WTC11 (cell line): ENCODE measurements around the gene COBLL1.

Experiments
- CREB1 ChIP-seq: sonication (generic); formaldehyde crosslinking; IDR thresholded peaks from 2 replicates; pipeline ENCODE4 v1.8.0; 2023; ENCODE audit warnings: mild to moderate bottlenecking, missing genetic modification reagents
- TF ChIP-seq, protein P1 (sequence below): fragments of 200-600 bp; IDR thresholded peaks from 2 replicates; pipeline ENCODE4 v1.8.0; 2022; ENCODE audit warnings: antibody characterized with exemption

GRCh38 chr2:164747140-164747539 lies 94.5 kb downstream of the COBLL1 start:
- TF ChIP-seq CREB1 (CRISPR knock-in tag): no peak
- TF ChIP-seq, protein P1, sequence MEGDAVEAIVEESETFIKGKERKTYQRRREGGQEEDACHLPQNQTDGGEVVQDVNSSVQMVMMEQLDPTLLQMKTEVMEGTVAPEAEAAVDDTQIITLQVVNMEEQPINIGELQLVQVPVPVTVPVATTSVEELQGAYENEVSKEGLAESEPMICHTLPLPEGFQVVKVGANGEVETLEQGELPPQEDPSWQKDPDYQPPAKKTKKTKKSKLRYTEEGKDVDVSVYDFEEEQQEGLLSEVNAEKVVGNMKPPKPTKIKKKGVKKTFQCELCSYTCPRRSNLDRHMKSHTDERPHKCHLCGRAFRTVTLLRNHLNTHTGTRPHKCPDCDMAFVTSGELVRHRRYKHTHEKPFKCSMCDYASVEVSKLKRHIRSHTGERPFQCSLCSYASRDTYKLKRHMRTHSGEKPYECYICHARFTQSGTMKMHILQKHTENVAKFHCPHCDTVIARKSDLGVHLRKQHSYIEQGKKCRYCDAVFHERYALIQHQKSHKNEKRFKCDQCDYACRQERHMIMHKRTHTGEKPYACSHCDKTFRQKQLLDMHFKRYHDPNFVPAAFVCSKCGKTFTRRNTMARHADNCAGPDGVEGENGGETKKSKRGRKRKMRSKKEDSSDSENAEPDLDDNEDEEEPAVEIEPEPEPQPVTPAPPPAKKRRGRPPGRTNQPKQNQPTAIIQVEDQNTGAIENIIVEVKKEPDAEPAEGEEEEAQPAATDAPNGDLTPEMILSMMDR: no peak
